HUDEP-2 (cell line): Measurements from ENCODE around the gene OR6C70.
"Not testable (repeated sequence)": the region's sequence is repeated elsewhere in the genome, so short reads cannot be mapped to it uniquely, and the experiment has no call there.

Experiments
- DNase-seq, 76 experiments: peaks; one replicate each; lab custom pipeline; 2025; ENCODE audit not compliant: unreplicated experiment in 76 of 76; lab: John Stamatoyannopoulos, UW

The OR6C70 gene

GRCh38 chr12:55470088-55470829 is at the start of gene OR6C70:
Gene OR6C70, minus strand, starts transcription at chr12:55470138. Its CDS starts 0 bp downstream, at chr12:55470138.
- no peak for DNase-seq

GRCh38 chr12:55516391-55516790 is 46.5 kb upstream of the OR6C70 start:
- no peak for DNase-seq

- DNase-seq = peak in 1 of 76 experiments; percentile 7
Measured at GRCh38 chr12:55515696-55516095, 45.8 kb upstream of the OR6C70 start.

GRCh38 chr12:55501601-55502000 is 31.7 kb upstream of the OR6C70 start:
- DNase-seq = no peak

- peak in 10 of 76 experiments; percentile 1 to 39 (median 21) for DNase-seq
Measured at GRCh38 chr12:55499810-55500252, 29.9 kb upstream of the OR6C70 start.

GRCh38 chr12:55499231-55499630 is 29.3 kb upstream of the OR6C70 start:
- DNase-seq = no peak

GRCh38 chr12:55495490-55495889 is 25.6 kb upstream of the OR6C70 start:
- no peak for DNase-seq

- no peak for DNase-seq
Measured at GRCh38 chr12:55492078-55492477, 22.1 kb upstream of the OR6C70 start, which contains the start of gene OR6C68. Gene OR6C68, plus strand, starts transcription at chr12:55492378. Its CDS starts 0 bp downstream, at chr12:55492378.

GRCh38 chr12:55484284-55484683 is 14.3 kb upstream of the OR6C70 start:
- DNase-seq = not testable (repeated sequence)

- not testable (repeated sequence) for DNase-seq
Measured at GRCh38 chr12:55479136-55479535, 9.2 kb upstream of the OR6C70 start.

- DNase-seq = no peak
Measured at GRCh38 chr12:55472264-55472663, 2.3 kb upstream of the OR6C70 start.

GRCh38 chr12:55469291-55469690 is 647 bp downstream of the OR6C70 start:
- DNase-seq = no peak

- DNase-seq = no peak
Measured at GRCh38 chr12:55467836-55468235, 2.1 kb downstream of the OR6C70 start.

- DNase-seq = not testable (repeated sequence)
Measured at GRCh38 chr12:55464926-55465325, 5.0 kb downstream of the OR6C70 start.

- no peak for DNase-seq
Measured at GRCh38 chr12:55448825-55449224, 21.1 kb downstream of the OR6C70 start.

GRCh38 chr12:55446326-55446725 is 23.6 kb downstream of the OR6C70 start:
- no peak for DNase-seq

GRCh38 chr12:55445357-55445756 is 24.6 kb downstream of the OR6C70 start:
- DNase-seq = no peak

GRCh38 chr12:55443776-55444175 is 26.2 kb downstream of the OR6C70 start, which contains the start of gene OR6C2:
Gene OR6C2, plus strand, starts transcription at chr12:55444076. Its CDS starts 8,138 bp downstream, at chr12:55452214.
- no peak for DNase-seq

GRCh38 chr12:55441233-55441632 is 28.7 kb downstream of the OR6C70 start:
- DNase-seq = not testable (repeated sequence)

- DNase-seq = no peak
Measured at GRCh38 chr12:55428331-55429243, 41.4 kb downstream of the OR6C70 start.

GRCh38 chr12:55425954-55426353 is 44.0 kb downstream of the OR6C70 start, which contains the start of gene OR6C76:
Gene OR6C76, plus strand, starts transcription at chr12:55426254. Its CDS starts 0 bp downstream, at chr12:55426254.
- no peak for DNase-seq
